ENCODE data around the gene CILP. TPM values are rescaled to one million over a fixed set of nuclear protein-coding genes. Genes with fewer than 3 reads are reported as not detected.

Gene CILP
- total and polyA plus RNA-seq, 2 experiments from 2014 or later, result 0.03 TPM; not detected in 1

- TF ChIP-seq JUNB (IDR thresholded peaks at IDR 0.05; ENCODE audit: unreplicated experiment) (no peak), POLR2AphosphoS5 (IDR thresholded peaks at IDR 0.05; ENCODE audit: low read depth) (no peak)
- TF ChIP-seq, protein P1, sequence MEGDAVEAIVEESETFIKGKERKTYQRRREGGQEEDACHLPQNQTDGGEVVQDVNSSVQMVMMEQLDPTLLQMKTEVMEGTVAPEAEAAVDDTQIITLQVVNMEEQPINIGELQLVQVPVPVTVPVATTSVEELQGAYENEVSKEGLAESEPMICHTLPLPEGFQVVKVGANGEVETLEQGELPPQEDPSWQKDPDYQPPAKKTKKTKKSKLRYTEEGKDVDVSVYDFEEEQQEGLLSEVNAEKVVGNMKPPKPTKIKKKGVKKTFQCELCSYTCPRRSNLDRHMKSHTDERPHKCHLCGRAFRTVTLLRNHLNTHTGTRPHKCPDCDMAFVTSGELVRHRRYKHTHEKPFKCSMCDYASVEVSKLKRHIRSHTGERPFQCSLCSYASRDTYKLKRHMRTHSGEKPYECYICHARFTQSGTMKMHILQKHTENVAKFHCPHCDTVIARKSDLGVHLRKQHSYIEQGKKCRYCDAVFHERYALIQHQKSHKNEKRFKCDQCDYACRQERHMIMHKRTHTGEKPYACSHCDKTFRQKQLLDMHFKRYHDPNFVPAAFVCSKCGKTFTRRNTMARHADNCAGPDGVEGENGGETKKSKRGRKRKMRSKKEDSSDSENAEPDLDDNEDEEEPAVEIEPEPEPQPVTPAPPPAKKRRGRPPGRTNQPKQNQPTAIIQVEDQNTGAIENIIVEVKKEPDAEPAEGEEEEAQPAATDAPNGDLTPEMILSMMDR (conservative IDR thresholded peaks at IDR 0.05; ENCODE audit: low read depth in 2 of 2), result no peak
- TF ChIP-seq, protein P2, sequence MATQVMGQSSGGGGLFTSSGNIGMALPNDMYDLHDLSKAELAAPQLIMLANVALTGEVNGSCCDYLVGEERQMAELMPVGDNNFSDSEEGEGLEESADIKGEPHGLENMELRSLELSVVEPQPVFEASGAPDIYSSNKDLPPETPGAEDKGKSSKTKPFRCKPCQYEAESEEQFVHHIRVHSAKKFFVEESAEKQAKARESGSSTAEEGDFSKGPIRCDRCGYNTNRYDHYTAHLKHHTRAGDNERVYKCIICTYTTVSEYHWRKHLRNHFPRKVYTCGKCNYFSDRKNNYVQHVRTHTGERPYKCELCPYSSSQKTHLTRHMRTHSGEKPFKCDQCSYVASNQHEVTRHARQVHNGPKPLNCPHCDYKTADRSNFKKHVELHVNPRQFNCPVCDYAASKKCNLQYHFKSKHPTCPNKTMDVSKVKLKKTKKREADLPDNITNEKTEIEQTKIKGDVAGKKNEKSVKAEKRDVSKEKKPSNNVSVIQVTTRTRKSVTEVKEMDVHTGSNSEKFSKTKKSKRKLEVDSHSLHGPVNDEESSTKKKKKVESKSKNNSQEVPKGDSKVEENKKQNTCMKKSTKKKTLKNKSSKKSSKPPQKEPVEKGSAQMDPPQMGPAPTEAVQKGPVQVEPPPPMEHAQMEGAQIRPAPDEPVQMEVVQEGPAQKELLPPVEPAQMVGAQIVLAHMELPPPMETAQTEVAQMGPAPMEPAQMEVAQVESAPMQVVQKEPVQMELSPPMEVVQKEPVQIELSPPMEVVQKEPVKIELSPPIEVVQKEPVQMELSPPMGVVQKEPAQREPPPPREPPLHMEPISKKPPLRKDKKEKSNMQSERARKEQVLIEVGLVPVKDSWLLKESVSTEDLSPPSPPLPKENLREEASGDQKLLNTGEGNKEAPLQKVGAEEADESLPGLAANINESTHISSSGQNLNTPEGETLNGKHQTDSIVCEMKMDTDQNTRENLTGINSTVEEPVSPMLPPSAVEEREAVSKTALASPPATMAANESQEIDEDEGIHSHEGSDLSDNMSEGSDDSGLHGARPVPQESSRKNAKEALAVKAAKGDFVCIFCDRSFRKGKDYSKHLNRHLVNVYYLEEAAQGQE (IDR thresholded peaks at IDR 0.05; ENCODE audit: unreplicated experiment), result no peak
Measured at GRCh38 chr15:65249641-65250040, 38.4 kb upstream of the CILP start (continued).

DNA sequence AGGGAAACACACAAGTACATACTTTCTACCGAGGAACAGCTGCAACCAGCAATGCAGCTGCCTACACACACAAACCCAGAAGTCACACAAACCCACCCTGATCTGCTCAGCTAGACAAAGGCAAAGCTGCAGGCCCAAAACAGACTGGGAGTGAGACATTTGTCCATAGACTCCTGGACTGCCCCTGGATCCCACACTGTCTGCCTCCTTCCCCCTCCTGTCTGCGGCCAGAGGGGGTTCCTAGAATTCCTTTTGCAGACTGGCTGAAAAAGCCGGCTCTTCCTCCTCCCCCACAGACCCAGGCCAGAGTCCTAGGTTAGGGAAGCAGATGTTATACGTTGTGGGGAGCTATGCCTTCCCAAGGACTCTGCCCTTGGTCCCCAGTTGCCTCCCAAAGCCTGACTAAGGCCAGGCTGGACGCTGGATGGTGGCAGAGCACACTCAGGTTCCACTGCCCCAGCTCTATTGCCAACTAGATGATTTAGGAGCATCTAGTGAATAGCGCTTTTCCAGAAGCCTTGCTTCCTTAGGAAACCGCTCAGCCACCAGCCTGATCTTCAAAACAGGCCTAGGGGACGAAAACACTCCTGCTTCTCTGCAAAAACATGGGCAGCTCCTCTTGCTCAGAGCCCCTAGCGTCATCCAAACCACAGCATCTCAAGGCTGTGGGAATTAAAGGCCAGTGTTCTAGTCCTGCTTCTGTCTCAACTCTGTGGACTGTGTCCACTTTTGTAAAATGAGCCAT is 37.4 kb upstream of the CILP start:
- no peaks in the 10 kb centered on the region for H3K79me2 ChIP-seq (replicated peaks; ENCODE audit: insufficient read depth)
- Mint-ChIP-seq H3K4me3 (no peak overlapping the region; the same call in 2 of the 3 replicates), H3K4me1 (peaks cover 21% of the 10 kb centered on the region; the same call in 2 of the 3 replicates), H3K36me3 (ENCODE audit: low read depth) (no peaks in the 10 kb centered on the region), H3K27me3 (ENCODE audit: insufficient read depth, low read depth, poor library complexity) (no peaks in the 10 kb centered on the region), H3K27ac (no peak overlapping the region), H3K9me3 (peaks cover 3% of the 10 kb centered on the region; the same call in 1 of the 3 replicates)
- DNase-seq (ENCODE audit: low spot score), result peak; percentile 35
- no peak overlapping the region for H3K4me3 ChIP-seq
- no peaks in the 10 kb centered on the region for H3K36me3 ChIP-seq (ENCODE audit: insufficient read depth)
- H2AFZ ChIP-seq, result peak overlapping the region; percentile 80
- ATAC-seq, result peak; percentile 72
- no peaks in the 10 kb centered on the region for H3F3A ChIP-seq (replicated peaks; ENCODE audit: low read depth)
- H3K4me2 ChIP-seq, result no peak overlapping the region
- H3K27me3 ChIP-seq (ENCODE audit: insufficient read depth), result no peaks in the 10 kb centered on the region
- H3K27ac ChIP-seq (ENCODE audit: low read depth), result no peak overlapping the region
- H3K4me1 ChIP-seq (ENCODE audit: insufficient read depth), result no peaks in the 10 kb centered on the region; the same call in 1 of the 2 replicates
- H4K20me1 ChIP-seq (replicated peaks; ENCODE audit: insufficient read depth), result no peaks in the 10 kb centered on the region
- H3K9me2 ChIP-seq (ENCODE audit: insufficient read depth), result no peaks in the 10 kb centered on the region
- TF ChIP-seq, protein P3, sequence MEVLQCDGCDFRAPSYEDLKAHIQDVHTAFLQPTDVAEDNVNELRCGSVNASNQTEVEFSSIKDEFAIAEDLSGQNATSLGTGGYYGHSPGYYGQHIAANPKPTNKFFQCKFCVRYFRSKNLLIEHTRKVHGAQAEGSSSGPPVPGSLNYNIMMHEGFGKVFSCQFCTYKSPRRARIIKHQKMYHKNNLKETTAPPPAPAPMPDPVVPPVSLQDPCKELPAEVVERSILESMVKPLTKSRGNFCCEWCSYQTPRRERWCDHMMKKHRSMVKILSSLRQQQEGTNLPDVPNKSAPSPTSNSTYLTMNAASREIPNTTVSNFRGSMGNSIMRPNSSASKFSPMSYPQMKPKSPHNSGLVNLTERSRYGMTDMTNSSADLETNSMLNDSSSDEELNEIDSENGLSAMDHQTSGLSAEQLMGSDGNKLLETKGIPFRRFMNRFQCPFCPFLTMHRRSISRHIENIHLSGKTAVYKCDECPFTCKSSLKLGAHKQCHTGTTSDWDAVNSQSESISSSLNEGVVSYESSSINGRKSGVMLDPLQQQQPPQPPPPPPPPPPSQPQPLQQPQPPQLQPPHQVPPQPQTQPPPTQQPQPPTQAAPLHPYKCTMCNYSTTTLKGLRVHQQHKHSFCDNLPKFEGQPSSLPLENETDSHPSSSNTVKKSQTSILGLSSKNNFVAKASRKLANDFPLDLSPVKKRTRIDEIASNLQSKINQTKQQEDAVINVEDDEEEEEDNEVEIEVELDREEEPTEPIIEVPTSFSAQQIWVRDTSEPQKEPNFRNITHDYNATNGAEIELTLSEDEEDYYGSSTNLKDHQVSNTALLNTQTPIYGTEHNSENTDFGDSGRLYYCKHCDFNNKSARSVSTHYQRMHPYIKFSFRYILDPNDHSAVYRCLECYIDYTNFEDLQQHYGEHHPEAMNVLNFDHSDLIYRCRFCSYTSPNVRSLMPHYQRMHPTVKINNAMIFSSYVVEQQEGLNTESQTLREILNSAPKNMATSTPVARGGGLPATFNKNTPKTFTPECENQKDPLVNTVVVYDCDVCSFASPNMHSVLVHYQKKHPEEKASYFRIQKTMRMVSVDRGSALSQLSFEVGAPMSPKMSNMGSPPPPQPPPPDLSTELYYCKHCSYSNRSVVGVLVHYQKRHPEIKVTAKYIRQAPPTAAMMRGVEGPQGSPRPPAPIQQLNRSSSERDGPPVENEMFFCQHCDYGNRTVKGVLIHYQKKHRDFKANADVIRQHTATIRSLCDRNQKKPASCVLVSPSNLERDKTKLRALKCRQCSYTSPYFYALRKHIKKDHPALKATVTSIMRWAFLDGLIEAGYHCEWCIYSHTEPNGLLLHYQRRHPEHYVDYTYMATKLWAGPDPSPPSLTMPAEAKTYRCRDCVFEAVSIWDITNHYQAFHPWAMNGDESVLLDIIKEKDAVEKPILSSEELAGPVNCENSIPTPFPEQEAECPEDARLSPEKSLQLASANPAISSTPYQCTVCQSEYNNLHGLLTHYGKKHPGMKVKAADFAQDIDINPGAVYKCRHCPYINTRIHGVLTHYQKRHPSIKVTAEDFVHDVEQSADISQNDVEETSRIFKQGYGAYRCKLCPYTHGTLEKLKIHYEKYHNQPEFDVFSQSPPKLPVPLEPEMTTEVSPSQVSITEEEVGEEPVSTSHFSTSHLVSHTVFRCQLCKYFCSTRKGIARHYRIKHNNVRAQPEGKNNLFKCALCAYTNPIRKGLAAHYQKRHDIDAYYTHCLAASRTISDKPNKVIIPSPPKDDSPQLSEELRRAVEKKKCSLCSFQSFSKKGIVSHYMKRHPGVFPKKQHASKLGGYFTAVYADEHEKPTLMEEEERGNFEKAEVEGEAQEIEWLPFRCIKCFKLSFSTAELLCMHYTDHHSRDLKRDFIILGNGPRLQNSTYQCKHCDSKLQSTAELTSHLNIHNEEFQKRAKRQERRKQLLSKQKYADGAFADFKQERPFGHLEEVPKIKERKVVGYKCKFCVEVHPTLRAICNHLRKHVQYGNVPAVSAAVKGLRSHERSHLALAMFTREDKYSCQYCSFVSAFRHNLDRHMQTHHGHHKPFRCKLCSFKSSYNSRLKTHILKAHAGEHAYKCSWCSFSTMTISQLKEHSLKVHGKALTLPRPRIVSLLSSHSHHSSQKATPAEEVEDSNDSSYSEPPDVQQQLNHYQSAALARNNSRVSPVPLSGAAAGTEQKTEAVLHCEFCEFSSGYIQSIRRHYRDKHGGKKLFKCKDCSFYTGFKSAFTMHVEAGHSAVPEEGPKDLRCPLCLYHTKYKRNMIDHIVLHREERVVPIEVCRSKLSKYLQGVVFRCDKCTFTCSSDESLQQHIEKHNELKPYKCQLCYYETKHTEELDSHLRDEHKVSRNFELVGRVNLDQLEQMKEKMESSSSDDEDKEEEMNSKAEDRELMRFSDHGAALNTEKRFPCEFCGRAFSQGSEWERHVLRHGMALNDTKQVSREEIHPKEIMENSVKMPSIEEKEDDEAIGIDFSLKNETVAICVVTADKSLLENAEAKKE (CRISPR knock-in tag; IDR thresholded peaks at IDR 0.05), result no peak
- TF ChIP-seq EZH2phosphoT487 (IDR thresholded peaks at IDR 0.05; ENCODE audit: unreplicated experiment) (no peak), CREB1 (CRISPR knock-in tag; IDR thresholded peaks at IDR 0.05; ENCODE audit: low read depth) (no peak)
- TF ChIP-seq, protein P1 (conservative IDR thresholded peaks at IDR 0.05; ENCODE audit: low read depth in 2 of 2), result no peak
